Measurements from ENCODE around the gene TMEM45B.
A peak's percentile ranks its signal among the peaks of the same experiment; 100 is the strongest.

Gene TMEM45B

DNA sequence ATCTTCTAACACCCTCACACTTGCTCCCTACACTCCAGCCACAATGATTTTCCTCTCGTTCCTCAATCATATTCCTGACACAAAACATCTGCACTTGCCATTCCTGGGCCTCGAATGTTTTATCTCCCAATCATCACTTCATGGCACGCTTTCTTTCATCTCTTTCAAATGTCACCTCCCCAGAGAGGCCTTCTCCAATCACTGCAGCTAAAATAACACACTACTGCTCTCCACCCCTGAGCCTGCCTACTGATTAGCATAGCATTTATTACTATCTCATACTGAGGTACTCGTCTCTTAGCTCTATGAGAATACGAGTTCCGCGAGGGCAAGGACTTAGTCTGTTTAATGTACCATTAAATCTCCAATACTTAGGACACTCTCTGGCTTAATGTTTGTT is 56.3 kb downstream of the TMEM45B start:
- peaks cover 99% of the 10 kb centered on the region for H3K36me3 ChIP-seq (ENCODE audit: insufficient read depth, low read length)
- H3K27ac ChIP-seq: no peak overlapping the region
- H3K9me3 ChIP-seq (ENCODE audit: low read depth, low read length): no peaks in the 10 kb centered on the region
- H3K4me3 ChIP-seq: no peak overlapping the region
- TF ChIP-seq POLR2AphosphoS5 (IDR thresholded peaks at IDR 0.05; ENCODE audit: borderline replicate concordance, low read depth, low read length) (no peak), FOXP2 (optimal IDR thresholded peaks at IDR 0.05; ENCODE audit: control extremely low read depth, extremely low read length, insufficient read depth) (no peak), EZH2 (IDR thresholded peaks at IDR 0.05) (no peak)
- H3K9ac ChIP-seq (ENCODE audit: insufficient read length): no peak overlapping the region
- no peak for DNase-seq (ENCODE audit: low read depth, low spot score)

DNA sequence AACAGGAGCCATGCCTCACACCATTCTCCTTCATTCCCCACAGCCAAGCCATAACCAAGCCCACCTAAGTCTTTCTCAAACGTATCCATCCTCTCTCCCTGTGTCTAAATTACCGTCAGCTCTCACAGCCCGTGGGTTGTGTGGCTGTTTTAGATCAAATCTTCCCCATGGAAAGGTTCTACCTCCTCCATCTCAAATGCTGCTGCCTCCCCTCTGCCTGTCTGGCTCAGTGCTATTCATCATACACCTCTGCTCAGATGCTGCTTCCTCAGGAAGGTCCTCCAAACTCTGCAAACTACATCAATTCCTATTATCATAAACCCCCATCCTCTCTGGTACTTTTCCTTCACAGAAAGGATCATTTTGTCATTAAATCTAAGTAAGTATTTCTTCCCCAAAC is 64.7 kb downstream of the TMEM45B start:
- H3K4me3 ChIP-seq: no peak overlapping the region
- H3K36me3 ChIP-seq (ENCODE audit: insufficient read depth, low read length): peaks cover 96% of the 10 kb centered on the region
- TF ChIP-seq EZH2 (IDR thresholded peaks at IDR 0.05): no peak
- no peak for TF ChIP-seq POLR2AphosphoS5 (IDR thresholded peaks at IDR 0.05; ENCODE audit: borderline replicate concordance, low read depth, low read length)
- TF ChIP-seq FOXP2 (optimal IDR thresholded peaks at IDR 0.05; ENCODE audit: control extremely low read depth, extremely low read length, insufficient read depth): no peak
- no peaks in the 10 kb centered on the region for H3K9me3 ChIP-seq (ENCODE audit: low read depth, low read length)
- H3K9ac ChIP-seq (ENCODE audit: insufficient read length): no peak overlapping the region
- no peak for DNase-seq (ENCODE audit: low read depth, low spot score)
- no peak overlapping the region for H3K27ac ChIP-seq

DNA sequence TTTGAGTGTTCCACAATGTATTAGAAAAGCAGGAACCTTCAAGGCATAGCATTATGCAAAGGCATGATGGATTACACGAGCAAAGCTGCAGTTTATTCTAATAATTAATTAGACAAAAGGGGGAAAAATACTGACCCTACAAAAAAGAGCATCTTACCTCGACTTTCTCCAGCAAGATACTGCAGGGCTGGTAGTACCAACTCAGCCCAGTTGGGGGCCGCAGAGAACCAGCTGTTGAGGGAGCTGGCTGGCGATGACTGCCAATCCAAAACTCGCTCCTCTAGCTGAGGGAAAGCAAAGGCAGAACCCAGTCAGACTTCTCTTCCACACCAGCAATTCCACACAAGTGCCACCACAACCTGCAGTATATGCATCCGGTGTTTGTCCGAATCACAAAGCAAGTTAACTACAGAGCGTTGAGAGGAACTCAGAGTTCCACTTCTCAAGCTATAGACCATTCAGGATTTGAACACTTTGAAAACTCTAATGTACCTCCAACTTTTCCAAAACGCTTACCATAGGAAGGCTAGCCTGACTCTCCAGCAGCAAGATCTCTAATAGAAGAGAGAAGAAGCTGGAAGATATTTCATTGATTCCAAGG is 66.0 kb downstream of the TMEM45B start:
- Histone ChIP-seq H3K4me3 (no peak overlapping the region), H3K9ac (ENCODE audit: insufficient read length) (no peak overlapping the region), H3K9me3 (ENCODE audit: low read depth, low read length) (no peaks in the 10 kb centered on the region), H3K36me3 (ENCODE audit: insufficient read depth, low read length) (peaks cover 97% of the 10 kb centered on the region), H3K27ac (no peak overlapping the region)
- no peak for DNase-seq (ENCODE audit: low read depth, low spot score)
- no peak for TF ChIP-seq EZH2 (IDR thresholded peaks at IDR 0.05)
- no peak for TF ChIP-seq FOXP2 (optimal IDR thresholded peaks at IDR 0.05; ENCODE audit: control extremely low read depth, extremely low read length, insufficient read depth)
- TF ChIP-seq POLR2AphosphoS5 (IDR thresholded peaks at IDR 0.05; ENCODE audit: borderline replicate concordance, low read depth, low read length): no peak

DNA sequence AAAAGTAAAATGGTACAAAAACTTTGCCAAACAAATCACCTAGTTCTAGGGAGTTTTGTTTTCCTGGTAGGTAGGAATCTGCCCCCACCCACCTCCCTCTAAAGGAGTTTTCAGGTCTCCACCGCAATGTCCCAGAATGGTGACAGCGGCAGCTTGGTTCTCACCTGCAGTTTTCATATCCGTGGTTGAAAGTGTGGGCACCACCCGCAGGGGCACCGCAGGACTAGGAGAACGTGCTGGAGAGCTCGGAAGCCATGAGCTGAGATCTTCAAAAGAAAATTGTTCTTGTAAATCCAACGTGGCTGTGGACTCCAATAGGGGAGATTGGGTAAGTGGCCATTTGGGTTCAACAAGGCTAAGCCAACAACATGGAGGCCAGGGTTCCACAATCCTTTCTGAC is 68.9 kb downstream of the TMEM45B start:
- Histone ChIP-seq H3K9me3 (ENCODE audit: low read depth, low read length) (no peaks in the 10 kb centered on the region), H3K27ac (no peak overlapping the region), H3K4me3 (no peak overlapping the region), H3K36me3 (ENCODE audit: insufficient read depth, low read length) (peaks cover 96% of the 10 kb centered on the region), H3K9ac (ENCODE audit: insufficient read length) (no peak overlapping the region)
- no peak for DNase-seq (ENCODE audit: low read depth, low spot score)
- TF ChIP-seq POLR2AphosphoS5 (IDR thresholded peaks at IDR 0.05; ENCODE audit: borderline replicate concordance, low read depth, low read length) (no peak), FOXP2 (optimal IDR thresholded peaks at IDR 0.05; ENCODE audit: control extremely low read depth, extremely low read length, insufficient read depth) (no peak), EZH2 (IDR thresholded peaks at IDR 0.05) (no peak)

DNA sequence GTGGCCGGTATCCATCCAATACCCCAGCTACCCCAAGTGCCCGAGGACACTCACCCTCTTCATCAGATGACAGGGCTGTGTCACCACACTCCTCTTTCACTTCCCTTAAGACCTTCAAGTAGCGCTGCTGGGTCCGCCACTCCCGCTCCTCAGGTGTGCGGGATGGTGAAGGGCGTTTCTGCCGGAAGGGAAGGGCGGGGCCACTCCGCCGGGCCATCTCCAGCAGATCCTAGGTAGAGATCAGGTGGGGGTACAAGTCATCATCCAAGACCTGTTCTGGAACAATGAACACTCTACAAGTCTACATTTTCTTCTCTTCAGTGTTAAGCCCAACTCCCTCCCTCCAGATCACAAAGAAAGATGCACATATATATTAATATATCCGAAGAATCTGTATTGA is 69.7 kb downstream of the TMEM45B start:
- H3K27ac ChIP-seq: no peak overlapping the region
- TF ChIP-seq FOXP2 (optimal IDR thresholded peaks at IDR 0.05; ENCODE audit: control extremely low read depth, extremely low read length, insufficient read depth): no peak
- no peak for TF ChIP-seq EZH2 (IDR thresholded peaks at IDR 0.05)
- no peak for TF ChIP-seq POLR2AphosphoS5 (IDR thresholded peaks at IDR 0.05; ENCODE audit: borderline replicate concordance, low read depth, low read length)

DNA sequence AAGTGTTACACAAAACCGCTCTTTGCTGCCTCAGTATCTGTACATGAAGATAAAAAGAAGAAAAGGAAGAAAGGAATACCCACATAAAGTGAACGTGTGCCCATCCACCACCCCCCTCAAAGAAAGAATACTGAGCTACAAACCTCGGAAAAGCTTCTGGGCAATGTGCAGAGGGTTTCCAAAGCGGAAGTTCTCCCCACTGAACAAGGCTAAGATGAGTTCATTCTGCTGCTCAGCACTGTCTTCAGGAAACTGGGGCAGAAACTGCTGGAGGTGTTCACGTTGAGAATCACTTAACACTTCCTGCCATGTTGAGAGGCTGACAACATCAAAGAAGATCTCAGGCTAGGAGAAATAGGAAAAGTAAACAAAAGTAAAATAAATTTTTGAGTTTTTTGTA is 72.8 kb downstream of the TMEM45B start:
- DNase-seq (ENCODE audit: low read depth, low spot score): no peak
- TF ChIP-seq FOXP2 (optimal IDR thresholded peaks at IDR 0.05; ENCODE audit: control extremely low read depth, extremely low read length, insufficient read depth) (no peak), POLR2AphosphoS5 (IDR thresholded peaks at IDR 0.05; ENCODE audit: borderline replicate concordance, low read depth, low read length) (no peak), EZH2 (IDR thresholded peaks at IDR 0.05) (no peak)

More for the DNA sequence above, 69.7 kb downstream of the TMEM45B start:
- DNase-seq (ENCODE audit: low read depth, low spot score): no peak
- no peak overlapping the region for H3K9ac ChIP-seq (ENCODE audit: insufficient read length)
- H3K4me3 ChIP-seq: no peak overlapping the region
- peaks cover 99% of the 10 kb centered on the region for H3K36me3 ChIP-seq (ENCODE audit: insufficient read depth, low read length)
- H3K9me3 ChIP-seq (ENCODE audit: low read depth, low read length): no peaks in the 10 kb centered on the region

DNA sequence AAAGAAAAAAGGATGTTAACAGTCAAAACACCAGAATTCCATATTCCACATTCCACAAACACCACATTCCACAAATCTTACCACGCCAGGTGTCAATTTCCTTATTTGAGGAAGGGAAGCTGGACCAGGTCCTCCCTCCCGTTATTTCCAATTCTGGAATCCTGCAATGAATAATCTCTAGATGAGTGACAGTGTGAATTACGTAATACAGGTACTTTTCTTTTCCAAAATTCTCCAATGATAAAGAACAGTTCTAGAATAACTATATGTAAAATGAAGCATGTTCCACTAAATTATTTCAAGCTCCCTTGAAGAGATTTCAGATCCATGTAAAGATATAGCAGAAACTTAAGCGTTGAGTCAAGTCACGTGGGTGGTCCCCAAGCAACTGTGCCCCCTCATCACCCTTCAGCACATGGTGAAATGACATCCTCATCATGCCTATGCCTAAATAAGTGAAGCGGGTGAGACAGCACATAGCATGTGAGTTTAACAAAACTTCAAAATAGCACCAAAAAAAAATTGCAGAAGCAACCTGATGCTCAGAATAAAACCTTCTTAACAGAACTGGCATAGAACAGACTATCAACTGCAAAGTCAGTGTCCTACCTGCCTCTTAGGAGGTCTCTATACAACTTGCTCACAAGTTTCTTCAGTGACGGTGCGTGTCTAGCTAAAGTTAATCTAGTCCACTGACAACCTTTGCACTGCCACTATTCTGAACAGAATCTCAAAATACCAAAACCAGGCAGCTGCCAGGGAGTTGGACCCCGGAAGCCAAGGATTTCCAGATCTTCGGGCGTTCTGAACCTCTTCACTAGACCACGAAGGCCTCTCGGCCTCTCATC is 78.9 kb downstream of the TMEM45B start:
- no peak for DNase-seq (ENCODE audit: low read depth, low spot score)
- Histone ChIP-seq H3K9me3 (ENCODE audit: low read depth, low read length) (no peaks in the 10 kb centered on the region), H3K4me3 (peak overlapping the region; percentile 96), H3K27ac (no peak overlapping the region), H3K9ac (ENCODE audit: insufficient read length) (peak overlapping the region; percentile 91), H3K36me3 (ENCODE audit: insufficient read depth, low read length) (peaks cover 34% of the 10 kb centered on the region)
- TF ChIP-seq POLR2AphosphoS5 (IDR thresholded peaks at IDR 0.05; ENCODE audit: borderline replicate concordance, low read depth, low read length) (no peak), FOXP2 (optimal IDR thresholded peaks at IDR 0.05; ENCODE audit: control extremely low read depth, extremely low read length, insufficient read depth) (no peak), EZH2 (IDR thresholded peaks at IDR 0.05) (no peak)

More for the DNA sequence above, 72.8 kb downstream of the TMEM45B start:
- Histone ChIP-seq H3K27ac (no peak overlapping the region), H3K4me3 (no peak overlapping the region), H3K36me3 (ENCODE audit: insufficient read depth, low read length) (peaks cover 94% of the 10 kb centered on the region), H3K9ac (ENCODE audit: insufficient read length) (no peak overlapping the region), H3K9me3 (ENCODE audit: low read depth, low read length) (no peaks in the 10 kb centered on the region)
